Endothelial cell of umbilical vein (primary cell): Measurements from ENCODE around the gene CACNA1C. TPM values are rescaled to one million over a fixed set of nuclear protein-coding genes. Genes with fewer than 3 reads are reported as not detected.

ENCODE experiments used
- BruUV-seq: library from RNA; stranded (reverse); fragments of 400-500 nt; replicated peaks from 2 replicates; lab custom pipeline; 2021; lab: Mats Ljungman, UMichigan
- CTCF ChIA-PET: fragments of 300-600, 350-600 bp; sonication (Branson Sonifier 250); formaldehyde crosslinking; loops from one replicate; lab custom pipeline; 2021; ENCODE audit warnings: antibody characterized with exemption, inconsistent platforms; lab: Charles Lee
- POLR2A ChIA-PET: fragments of 300-600, 350-600 bp; sonication (Branson Sonifier 250); formaldehyde crosslinking; loops from one replicate; lab custom pipeline; 2021; ENCODE audit warnings: antibody characterized with exemption, inconsistent platforms; lab: Charles Lee
- DNase-seq: peaks from one replicate; pipeline ENCODE4 v3.0.0-alpha.2; 2011; ENCODE audit warnings: low read depth, low spot score
- FAIRE-seq: peaks from 2 replicates; lab custom pipeline; 2011; peaks lifted over from hg19 to GRCh38; lab: Jason Lieb, UNC
- H2AFZ ChIP-seq: 2 replicates; pipeline ENCODE4 v1.6.0; 2012; ENCODE audit warnings: low read depth, low read length, control low read depth, inconsistent platforms
- H3K27ac ChIP-seq: 2 replicates; pipeline ENCODE4 v1.5.1; 2011; ENCODE audit warnings: low read depth, mild to moderate bottlenecking, control low read depth, low read length, moderate library complexity; ENCODE audit not compliant: insufficient read depth
- H3K27me3 ChIP-seq, 2 experiments: 2 replicates each; pipeline versions ENCODE4 v1.6.0 to v1.6.1; 2011; ENCODE audit warnings: low read length in 2 of 2, mixed read lengths in 1 of 2; ENCODE audit not compliant: control insufficient read depth in 2 of 2, insufficient read depth in 2 of 2
- H3K36me3 ChIP-seq, 2 experiments: 2 replicates in 1 of 2; 3 replicates in 1 of 2; pipeline ENCODE4 v1.5.1; 2011; ENCODE audit warnings: low read length in 2 of 2, mild to moderate bottlenecking in 1 of 2, moderate library complexity in 1 of 2; ENCODE audit not compliant: control insufficient read depth in 2 of 2, insufficient read depth in 2 of 2; ENCODE audit errors: extremely low read depth in 1 of 2
- H3K4me1 ChIP-seq: 3 replicates; pipeline ENCODE4 v1.5.1; 2011; ENCODE audit warnings: mild to moderate bottlenecking, low read length; ENCODE audit not compliant: control insufficient read depth, insufficient read depth; ENCODE audit errors: extremely low read depth
- H3K4me2 ChIP-seq: 2 replicates; pipeline ENCODE4 v1.6.1; 2011; ENCODE audit warnings: low read length, control low read depth, mixed read lengths; ENCODE audit not compliant: insufficient read depth
- H3K4me3 ChIP-seq, 3 experiments: fragments of 200-600 bp in 1 of 3; sonication (generic), shearing (Covaris generic) in 1 of 3; replicated peaks in 1 of 3; 2 replicates each; pipeline ENCODE4 v1.5.1; 2011 to 2016; ENCODE audit warnings: control low read depth in 3 of 3, low read length in 3 of 3, mild to moderate bottlenecking in 2 of 3, inconsistent platforms in 1 of 3, low read depth in 1 of 3, moderate library complexity in 1 of 3; ENCODE audit not compliant: insufficient read depth in 1 of 3
- H3K79me2 ChIP-seq: 2 replicates; pipeline ENCODE4 v1.6.0; 2012; ENCODE audit warnings: low read length, inconsistent platforms; ENCODE audit not compliant: control insufficient read depth, insufficient read depth
- H3K9ac ChIP-seq: replicated peaks from 2 replicates; pipeline ENCODE3; 2011; ENCODE audit warnings: low read length, control low read depth; ENCODE audit not compliant: insufficient read depth; ENCODE audit errors: extremely low read depth
- H3K9me1 ChIP-seq: replicated peaks from 3 replicates; pipeline ENCODE4 v1.6.0; 2011; ENCODE audit warnings: mild to moderate bottlenecking, low read length; ENCODE audit not compliant: control insufficient read depth, insufficient read depth; ENCODE audit errors: extremely low read depth
- H3K9me3 ChIP-seq: replicated peaks from 2 replicates; pipeline ENCODE4 v1.5.1; 2012; ENCODE audit warnings: low read length, inconsistent platforms; ENCODE audit not compliant: control insufficient read depth, insufficient read depth
- H4K20me1 ChIP-seq: replicated peaks from 2 replicates; pipeline ENCODE3; 2011; ENCODE audit warnings: mild to moderate bottlenecking, low read length; ENCODE audit not compliant: control insufficient read depth, insufficient read depth; ENCODE audit errors: extremely low read depth
- CTCF ChIP-seq, 2 donors: IDR thresholded peaks; 1 replicate in 1 of 2; 2 replicates in 1 of 2; pipeline ENCODE4 v1.5.1; 2011; ENCODE audit warnings: low read length in 2 of 2, mild to moderate bottlenecking in 2 of 2, moderate library complexity in 2 of 2, control low read depth in 1 of 2, inconsistent platforms in 1 of 2, low read depth in 1 of 2; ENCODE audit not compliant: insufficient read depth in 1 of 2; ENCODE audit errors: extremely low read depth in 1 of 2
- EZH2 ChIP-seq: IDR thresholded peaks from 2 replicates; pipeline ENCODE4 v1.6.1; 2012; ENCODE audit warnings: borderline replicate concordance, low read depth, mild to moderate bottlenecking, moderate library complexity, low read length, inconsistent platforms; ENCODE audit not compliant: severe bottlenecking
- FOS ChIP-seq: IDR thresholded peaks from 2 replicates; pipeline ENCODE4 v1.6.1; 2011; ENCODE audit warnings: mild to moderate bottlenecking, low read length, moderate library complexity, borderline replicate concordance; ENCODE audit not compliant: insufficient read depth
- GATA2 ChIP-seq: IDR thresholded peaks from 2 replicates; pipeline ENCODE4 v1.7.0; 2011; ENCODE audit warnings: low read depth, mild to moderate bottlenecking, moderate library complexity, mixed read lengths, low read length; ENCODE audit not compliant: insufficient read length, insufficient read depth
- JUN ChIP-seq: IDR thresholded peaks from 2 replicates; pipeline ENCODE4 v1.6.1; 2011; ENCODE audit warnings: borderline replicate concordance, low read depth; ENCODE audit not compliant: insufficient read length, insufficient read depth
- MYC ChIP-seq: IDR thresholded peaks from one replicate; pipeline ENCODE4 v1.6.1; 2011; ENCODE audit warnings: mild to moderate bottlenecking, low read depth, low read length
- POLR2A ChIP-seq: IDR thresholded peaks from 2 replicates; pipeline ENCODE4 v1.6.1; 2012; ENCODE audit warnings: low read depth, mild to moderate bottlenecking, control low read depth, low read length
- POLR2AphosphoS5 ChIP-seq: IDR thresholded peaks from 2 replicates; pipeline ENCODE4 v1.6.1; 2012; ENCODE audit warnings: low read depth, mild to moderate bottlenecking, control low read depth, low read length, moderate library complexity; ENCODE audit not compliant: insufficient read depth
- dilution Hi-C: fragments of 300-500 bp; cut with MboI; formaldehyde crosslinking; loops from one replicate; pipeline ENCODE4 v1.15.0; 2019; ENCODE audit warnings: low sequenced_read_pairs; ENCODE audit not compliant: extremely low pct_ligation_motif_present
- intact Hi-C: fragments of 100-400 bp; cut with micrococcal nuclease; formaldehyde crosslinking; loops from one replicate; pipeline ENCODE4 v1.10.0; 2022
- polyA plus RNA-seq, 4 experiments: library from polyadenylated mRNA; depleted of rRNA in 3 of 4; stranded (reverse) in 3 of 4; unstranded in 1 of 4; fragments of >200 nt; gene quantifications; 2 replicates each; pipeline versions ENCODE4 v1.2.1 to v1.2.3, GENCODE V29; 2011 to 2012; ENCODE audit warnings: missing spikeins in 1 of 4
- total RNA-seq: library from RNA; stranded (reverse); gene quantifications from 2 replicates; pipeline ENCODE4 v1.2.3, GENCODE V29; 2021

CACNA1C gene
- total and polyA plus RNA-seq, 2 donors (not counting 3 experiments of a cell fraction or from before 2014, with no cell fraction given) = not detected

- H3K4me2 ChIP-seq = no peak overlapping the region
- no peaks in the 10 kb centered on the region for H4K20me1 ChIP-seq
- H2AFZ ChIP-seq = no peak overlapping the region
- DNase-seq (peak; percentile 31), FAIRE-seq (no peak)
- no peaks in the 10 kb centered on the region for H3K36me3 ChIP-seq
- intact Hi-C loops = loop anchor here (10.0 kb wide), 1 partner anchor 230 kb away; the partner anchor contains the start of gene CACNA1C
- no peaks in the 10 kb centered on the region for H3K9me3 ChIP-seq
- H3K27me3 ChIP-seq = peaks cover 2 to 5% of the 10 kb centered on the region in 2 experiments
- no peaks in the 10 kb centered on the region for H3K79me2 ChIP-seq
- TF ChIP-seq CTCF (IDR thresholded peaks at IDR 0.05; ENCODE audit: extremely low read depth in 1 of 2, insufficient read depth in 1 of 2, low read depth in 1 of 2, low read length in 2 of 2) (peak; percentile 36 to 67), EZH2 (no peak), MYC (no peak)
- H3K4me3 ChIP-seq = no peak overlapping the region
- no peak overlapping the region for H3K27ac ChIP-seq
- no peak overlapping the region for H3K9ac ChIP-seq
- H3K4me1 ChIP-seq = no peaks in the 10 kb centered on the region
- BruUV-seq = no TSS peak
- CTCF ChIA-PET = interaction anchor here (1.0 to 1.2 kb wide), 2 partner anchors 298 to 490 kb away, joined by 3 read pairs; no protein-coding TSS in a partner anchor
- no peaks in the 10 kb centered on the region for H3K9me1 ChIP-seq
- dilution Hi-C loops = no loop called here
- POLR2A ChIA-PET = no interaction called here
These were observed 232.1 kb downstream of the CACNA1C start for GRCh38 chr12:2284857-2285256.

GRCh38 chr12:2285462-2285861 lies 232.7 kb downstream of the CACNA1C start:
- Histone ChIP-seq H2AFZ (no peak overlapping the region), H3K79me2 (no peaks in the 10 kb centered on the region), H3K4me3 (no peak overlapping the region), H3K27me3 (peaks cover 2 to 5% of the 10 kb centered on the region in 2 experiments), H4K20me1 (no peaks in the 10 kb centered on the region), H3K4me1 (no peaks in the 10 kb centered on the region), H3K9me1 (no peaks in the 10 kb centered on the region), H3K9ac (no peak overlapping the region), H3K27ac (no peak overlapping the region), H3K4me2 (no peak overlapping the region), H3K9me3 (no peaks in the 10 kb centered on the region), H3K36me3 (no peaks in the 10 kb centered on the region)
- intact Hi-C loops (loop anchor here (10.0 kb wide), 1 partner anchor 231 kb away; the partner anchor contains the start of gene CACNA1C), dilution Hi-C loops (no loop called here)
- DNase-seq (no peak), FAIRE-seq (no peak)
- no TSS peak for BruUV-seq
- TF ChIP-seq GATA2 (no peak), CTCF (IDR thresholded peaks at IDR 0.05; ENCODE audit: extremely low read depth in 1 of 2, insufficient read depth in 1 of 2, low read depth in 1 of 2, low read length in 2 of 2) (no peak), JUN (no peak), POLR2AphosphoS5 (no peak), FOS (no peak), POLR2A (no peak), MYC (no peak)
- POLR2A ChIA-PET = no interaction called here
- CTCF ChIA-PET = no interaction called here
